Measurements from ENCODE around the gene TMEM217. TPM values are rescaled to one million over a fixed set of nuclear protein-coding genes. Genes with fewer than 3 reads are reported as not detected.

Gene TMEM217
- total RNA-seq, 1 experiment from 2014 or later, result 2.4 TPM

DNA sequence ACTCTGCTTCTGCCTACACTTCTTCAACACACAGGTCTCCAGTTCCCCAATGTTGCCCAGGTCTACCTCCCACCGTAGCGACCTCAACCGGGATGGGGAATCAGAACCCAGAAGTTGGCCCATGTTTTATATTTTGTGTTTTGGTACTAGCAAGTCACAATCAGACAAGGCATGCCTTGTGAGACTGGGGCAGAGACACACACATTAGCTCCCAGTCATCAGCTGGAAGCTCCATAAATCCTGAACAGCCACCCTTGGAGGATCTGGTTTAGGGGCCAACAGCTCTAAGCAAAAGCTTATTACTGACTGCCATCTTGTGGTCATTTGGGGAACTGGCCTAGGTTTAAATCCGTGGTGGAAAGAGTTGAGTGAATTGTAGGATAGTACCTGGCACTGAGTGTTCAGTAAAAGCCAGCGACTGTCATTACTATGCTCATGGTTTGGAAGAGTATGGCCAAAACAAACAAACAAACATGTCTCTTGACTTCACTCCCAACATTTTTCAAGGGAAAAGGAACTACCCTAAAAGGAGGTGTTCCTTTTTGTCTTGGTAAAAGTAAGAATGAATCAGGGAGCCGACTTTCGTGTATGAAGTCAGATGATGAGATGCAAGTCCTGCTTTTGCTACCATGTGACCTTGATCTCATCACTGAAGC lies 47.5 kb downstream of the TMEM217 start:
- no peak overlapping the region for H3K4me3 ChIP-seq (ENCODE audit: low read length)
- no peaks in the 10 kb centered on the region for H3K36me3 ChIP-seq (ENCODE audit: low read depth, low read length)
- CTCF ChIA-PET, result interaction anchor here (0.6 to 1.1 kb wide), 11 partner anchors 21 to 224 kb away, joined by 3 to 40 read pairs (median 5); partner anchors contain the start of gene MTCH1
- TF ChIP-seq EZH2phosphoT487 (IDR thresholded peaks at IDR 0.05; ENCODE audit: borderline replicate concordance, low read length), result no peak
- TF ChIP-seq, protein P1, sequence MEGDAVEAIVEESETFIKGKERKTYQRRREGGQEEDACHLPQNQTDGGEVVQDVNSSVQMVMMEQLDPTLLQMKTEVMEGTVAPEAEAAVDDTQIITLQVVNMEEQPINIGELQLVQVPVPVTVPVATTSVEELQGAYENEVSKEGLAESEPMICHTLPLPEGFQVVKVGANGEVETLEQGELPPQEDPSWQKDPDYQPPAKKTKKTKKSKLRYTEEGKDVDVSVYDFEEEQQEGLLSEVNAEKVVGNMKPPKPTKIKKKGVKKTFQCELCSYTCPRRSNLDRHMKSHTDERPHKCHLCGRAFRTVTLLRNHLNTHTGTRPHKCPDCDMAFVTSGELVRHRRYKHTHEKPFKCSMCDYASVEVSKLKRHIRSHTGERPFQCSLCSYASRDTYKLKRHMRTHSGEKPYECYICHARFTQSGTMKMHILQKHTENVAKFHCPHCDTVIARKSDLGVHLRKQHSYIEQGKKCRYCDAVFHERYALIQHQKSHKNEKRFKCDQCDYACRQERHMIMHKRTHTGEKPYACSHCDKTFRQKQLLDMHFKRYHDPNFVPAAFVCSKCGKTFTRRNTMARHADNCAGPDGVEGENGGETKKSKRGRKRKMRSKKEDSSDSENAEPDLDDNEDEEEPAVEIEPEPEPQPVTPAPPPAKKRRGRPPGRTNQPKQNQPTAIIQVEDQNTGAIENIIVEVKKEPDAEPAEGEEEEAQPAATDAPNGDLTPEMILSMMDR (conservative IDR thresholded peaks at IDR 0.05; ENCODE audit: low read depth, low read length), result peak; percentile 96
- no peaks in the 10 kb centered on the region for H3F3A ChIP-seq (ENCODE audit: low read length, unreplicated experiment)
- no peak overlapping the region for H3K27ac ChIP-seq (ENCODE audit: low read length)
- no peak overlapping the region for H3K4me2 ChIP-seq (ENCODE audit: low read length)
- DNase-seq (peak; percentile 94), ATAC-seq (peak; percentile 75)
- POLR2A ChIA-PET (ENCODE audit: unreplicated experiment), result interaction anchor here (0.5 kb wide), 2 partner anchors 49 to 182 kb away, joined by 3 to 5 read pairs; no protein-coding TSS in a partner anchor
- intact Hi-C loops (cut with micrococcal nuclease), result loop anchor here (1.0 to 10.0 kb wide), 5 partner anchors 38 to 446 kb away; no protein-coding TSS in a partner anchor
- no peaks in the 10 kb centered on the region for H4K20me1 ChIP-seq (ENCODE audit: low read length)
- no peaks in the 10 kb centered on the region for H3K4me1 ChIP-seq (ENCODE audit: insufficient read depth, low read length)
- H3K9me2 ChIP-seq (replicated peaks; ENCODE audit: low read length), result no peaks in the 10 kb centered on the region
- no TSS peak for BruUV-seq (replicated peaks)
- H3K9me3 ChIP-seq (ENCODE audit: low read length), result no peaks in the 10 kb centered on the region
- no peaks in the 10 kb centered on the region for H3K79me2 ChIP-seq (ENCODE audit: low read length)
- peak overlapping the region; percentile 20; the same call in 1 of the 2 replicates for H2AFZ ChIP-seq (ENCODE audit: low read length)
- H3K9ac ChIP-seq (ENCODE audit: low read length), result no peak overlapping the region
- H3K27me3 ChIP-seq (ENCODE audit: low read length), result no peaks in the 10 kb centered on the region

DNA sequence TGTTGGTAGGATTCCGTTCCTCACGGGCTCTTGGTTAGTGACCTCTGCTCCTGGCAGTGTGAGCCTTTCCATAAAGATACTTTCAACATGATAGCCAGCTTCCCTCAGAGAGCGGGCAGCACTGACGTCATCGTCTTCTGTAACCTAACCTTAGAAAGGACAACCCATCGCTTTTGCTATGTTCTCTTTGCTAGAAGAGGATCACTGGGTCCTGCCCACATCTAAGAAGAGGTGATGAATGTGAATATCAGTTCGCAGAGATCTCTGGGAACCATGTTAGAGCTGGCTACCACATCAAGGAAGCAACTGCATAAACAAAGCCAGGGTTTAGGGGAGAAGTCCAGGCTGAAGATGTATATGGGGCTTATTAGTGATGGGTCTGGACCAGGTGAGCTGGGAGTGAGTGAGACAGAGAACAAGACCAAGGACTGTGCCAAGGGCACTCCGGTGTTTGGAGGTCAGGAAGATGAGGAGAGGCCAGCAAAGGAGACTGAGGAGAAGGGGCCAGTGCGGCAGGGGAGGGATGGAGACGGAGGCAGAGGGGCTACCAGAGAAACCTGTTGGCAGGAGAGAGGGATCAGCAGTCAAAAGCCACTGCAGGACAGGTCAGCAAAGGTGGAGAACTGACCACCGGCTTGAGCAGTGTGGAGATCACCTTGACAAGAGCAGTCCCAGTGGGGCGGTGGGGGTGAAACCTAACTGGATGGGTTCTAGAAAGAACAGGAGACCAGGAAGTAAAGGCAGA lies 48.3 kb downstream of the TMEM217 start:
- BruUV-seq (replicated peaks), result no TSS peak
- no peak for DNase-seq
- no peak overlapping the region for H3K4me2 ChIP-seq (ENCODE audit: low read length)
- TF ChIP-seq EZH2phosphoT487 (IDR thresholded peaks at IDR 0.05; ENCODE audit: borderline replicate concordance, low read length) (no peak), EZH2 (IDR thresholded peaks at IDR 0.05; ENCODE audit: low read length, unreplicated experiment) (no peak)
- TF ChIP-seq, protein P1 (conservative IDR thresholded peaks at IDR 0.05; ENCODE audit: low read depth, low read length), result no peak
- CTCF ChIA-PET, result interaction anchor here (0.6 to 1.1 kb wide), 11 partner anchors 20 to 223 kb away, joined by 3 to 40 read pairs (median 5); partner anchors contain the start of gene MTCH1
- H3K27me3 ChIP-seq (ENCODE audit: low read length), result no peaks in the 10 kb centered on the region
- H3K4me3 ChIP-seq (ENCODE audit: low read length), result no peak overlapping the region
- intact Hi-C loops (cut with micrococcal nuclease), result loop anchor here (1.0 to 10.0 kb wide), 6 partner anchors 37 to 445 kb away; partner anchors contain the start of gene C6orf89
- H3K4me1 ChIP-seq (ENCODE audit: insufficient read depth, low read length), result no peaks in the 10 kb centered on the region
- no peak overlapping the region for H3K27ac ChIP-seq (ENCODE audit: low read length)
- H3F3A ChIP-seq (ENCODE audit: low read length, unreplicated experiment), result no peaks in the 10 kb centered on the region
- ATAC-seq, result no peak
- H3K9ac ChIP-seq (ENCODE audit: low read length), result no peak overlapping the region
- no peaks in the 10 kb centered on the region for H3K36me3 ChIP-seq (ENCODE audit: low read depth, low read length)
- H4K20me1 ChIP-seq (ENCODE audit: low read length), result no peaks in the 10 kb centered on the region
- POLR2A ChIA-PET (ENCODE audit: unreplicated experiment), result interaction anchor here (0.5 kb wide), 2 partner anchors 48 to 181 kb away, joined by 3 to 5 read pairs; no protein-coding TSS in a partner anchor
- no peaks in the 10 kb centered on the region for H3K9me2 ChIP-seq (replicated peaks; ENCODE audit: low read length)
- no peaks in the 10 kb centered on the region for H3K79me2 ChIP-seq (ENCODE audit: low read length)
- no peak overlapping the region for H2AFZ ChIP-seq (ENCODE audit: low read length)
- no peaks in the 10 kb centered on the region for H3K9me3 ChIP-seq (ENCODE audit: low read length)
